HPDE6-E6E7 (cell line): ENCODE measurements around the gene RANGRF.
A peak's percentile ranks its signal among the peaks of the same experiment; 100 is the strongest.

Source experiments
- DNase-seq: peaks from one replicate; pipeline ENCODE4 v3.0.0; 2011; ENCODE audit warnings: missing footprints; ENCODE audit errors: extremely low spot score

RANGRF gene

GRCh38 chr17:8273884-8274444, 14.5 kb upstream of the RANGRF start:
- no peak for DNase-seq

GRCh38 chr17:8274816-8275215, 13.7 kb upstream of the RANGRF start:
- DNase-seq, result no peak

GRCh38 chr17:8275421-8276290, 12.8 kb upstream of the RANGRF start:
- DNase-seq, result no peak

GRCh38 chr17:8277317-8277716, 11.2 kb upstream of the RANGRF start:
- no peak for DNase-seq

GRCh38 chr17:8282345-8282744, 6.1 kb upstream of the RANGRF start:
- DNase-seq, result no peak

GRCh38 chr17:8283356-8283755, 5.1 kb upstream of the RANGRF start:
- DNase-seq, result no peak

- no peak for DNase-seq
These were observed 4.3 kb upstream of the RANGRF start for GRCh38 chr17:8284126-8284525.

GRCh38 chr17:8285270-8286181, 2.9 kb upstream of the RANGRF start:
- DNase-seq, result no peak

GRCh38 chr17:8287651-8288335, 677 bp upstream of the RANGRF start:
- no peak for DNase-seq

- no peak for DNase-seq
These were observed 580 bp downstream of the RANGRF start for GRCh38 chr17:8289103-8289397.

- DNase-seq, result no peak
These were observed 1.6 kb downstream of the RANGRF start for GRCh38 chr17:8290043-8290442.

GRCh38 chr17:8292639-8293395, 4.3 kb downstream of the RANGRF start:
- DNase-seq, result no peak

GRCh38 chr17:8294361-8294760, 5.9 kb downstream of the RANGRF start:
- DNase-seq, result no peak

GRCh38 chr17:8294814-8295316, 6.4 kb downstream of the RANGRF start:
- DNase-seq, result no peak

GRCh38 chr17:8300226-8300625, 11.8 kb downstream of the RANGRF start:
- no peak for DNase-seq

GRCh38 chr17:8300627-8301242, 12.3 kb downstream of the RANGRF start:
- peak; percentile 74 for DNase-seq

- DNase-seq, result no peak
These were observed 22.2 kb downstream of the RANGRF start for GRCh38 chr17:8310601-8311123.

- no peak for DNase-seq
These were observed 22.8 kb downstream of the RANGRF start for GRCh38 chr17:8311131-8311790.

- DNase-seq, result no peak
These were observed 23.8 kb downstream of the RANGRF start for GRCh38 chr17:8312251-8312650.
